HG02571 (cell line): ENCODE data around the gene CALML3.

ENCODE experiments used
- ATAC-seq: cut with Tn5 transposase; IDR thresholded peaks from one replicate; pipeline ENCODE4 v1.9.1; 2021; ENCODE audit warnings: mild to moderate bottlenecking, moderate library complexity; ENCODE audit not compliant: unreplicated experiment

Gene CALML3

GRCh38 chr10:5490698-5491464 lies 33.9 kb upstream of the CALML3 start:
- no peak for ATAC-seq

GRCh38 chr10:5491477-5491876 lies 33.3 kb upstream of the CALML3 start:
- ATAC-seq: no peak

- ATAC-seq: no peak
These were observed 32.4 kb upstream of the CALML3 start for GRCh38 chr10:5492322-5492855.

- no peak for ATAC-seq
These were observed 31.7 kb upstream of the CALML3 start for GRCh38 chr10:5492929-5493576.

GRCh38 chr10:5493691-5494090 lies 31.1 kb upstream of the CALML3 start:
- no peak for ATAC-seq

GRCh38 chr10:5494611-5495010 lies 30.1 kb upstream of the CALML3 start:
- ATAC-seq: no peak

- no peak for ATAC-seq
These were observed 28.2 kb upstream of the CALML3 start for GRCh38 chr10:5496261-5497250.

- no peak for ATAC-seq
These were observed 27.5 kb upstream of the CALML3 start for GRCh38 chr10:5497289-5497688.

GRCh38 chr10:5497948-5498730 lies 26.6 kb upstream of the CALML3 start:
- no peak for ATAC-seq

- ATAC-seq: no peak
These were observed 25.8 kb upstream of the CALML3 start for GRCh38 chr10:5498791-5499492.

GRCh38 chr10:5499493-5500140 lies 25.1 kb upstream of the CALML3 start, which contains the start of gene CALML5:
CALML5 (minus strand) TSS chr10:5499570; CDS start chr10:5499438, 132 bp downstream.
- ATAC-seq: no peak

GRCh38 chr10:5500162-5500670 lies 24.5 kb upstream of the CALML3 start:
- no peak for ATAC-seq

GRCh38 chr10:5500910-5501309 lies 23.9 kb upstream of the CALML3 start:
- no peak for ATAC-seq

GRCh38 chr10:5502061-5502521 lies 22.7 kb upstream of the CALML3 start:
- ATAC-seq: no peak

GRCh38 chr10:5502571-5503476 lies 21.9 kb upstream of the CALML3 start:
- no peak for ATAC-seq

- no peak for ATAC-seq
These were observed 21.3 kb upstream of the CALML3 start for GRCh38 chr10:5503477-5503835.

- no peak for ATAC-seq
These were observed 20.4 kb upstream of the CALML3 start for GRCh38 chr10:5504146-5505072.
